ENCODE data around the gene HPS4. TPM values are rescaled to one million over a fixed set of nuclear protein-coding genes. Genes with fewer than 3 reads are reported as not detected.

Gene HPS4
- total RNA-seq, 1 experiment from 2014 or later, result 26.2 TPM

DNA sequence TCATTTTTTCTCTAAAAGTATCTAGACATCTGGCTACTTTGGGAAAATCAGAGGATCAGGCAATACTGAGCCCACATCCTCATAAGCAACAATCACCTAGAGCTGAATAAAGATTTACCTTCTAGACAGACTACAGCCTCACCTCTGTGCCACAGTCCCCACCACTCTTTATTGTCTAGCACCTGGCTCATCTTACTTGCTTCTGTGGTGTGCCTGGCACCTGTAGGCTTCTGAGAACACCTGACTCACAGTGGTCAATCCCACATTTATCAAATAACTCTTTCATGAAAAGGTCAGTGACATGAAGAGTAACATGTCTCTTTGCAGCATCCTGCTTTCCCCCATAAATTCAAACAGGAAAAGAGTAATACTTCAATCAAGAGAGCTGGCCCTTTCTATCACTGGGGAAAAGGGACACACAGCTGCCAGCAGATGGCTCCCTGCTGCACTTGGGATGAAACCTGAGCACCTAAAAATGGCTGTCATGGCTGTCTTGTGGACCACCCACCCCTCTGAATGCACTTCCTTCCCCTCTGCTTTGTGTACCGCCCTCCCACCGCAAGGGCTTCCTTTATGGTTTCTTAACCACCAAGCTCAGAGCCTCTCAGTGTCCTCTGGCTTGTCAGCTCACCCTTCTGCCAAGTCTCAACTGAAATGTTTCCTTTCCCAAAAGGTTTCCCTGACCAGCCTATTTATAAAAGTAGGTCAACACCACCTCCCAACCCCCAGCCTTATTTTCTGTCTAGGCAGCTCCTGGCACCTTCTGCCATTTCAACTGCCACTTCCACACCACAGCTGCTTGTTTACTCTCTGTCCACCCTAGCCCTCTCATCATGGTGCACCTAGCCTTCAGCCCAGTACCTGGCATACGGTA, 19.3 kb upstream of the HPS4 start:
- no TSS peak for BruUV-seq (replicated peaks)
- H3K4me1 ChIP-seq (ENCODE audit: control insufficient read depth, insufficient read depth, low read length), result no peaks in the 10 kb centered on the region
- in situ Hi-C loops (cut with HindIII; ENCODE audit: low pct_unique_long_range_greater_than_20kb, low sequenced_read_pairs) (no loop called here), intact Hi-C loops (cut with micrococcal nuclease; ENCODE audit: unreplicated experiment) (no loop called here)
- no peak overlapping the region for H3K27ac ChIP-seq (ENCODE audit: low read length)
- DNase-seq (ENCODE audit: low read depth, low spot score), result no peak
- TF ChIP-seq CTCF (IDR thresholded peaks at IDR 0.05), result peak; percentile 68
- TF ChIP-seq POLR2AphosphoS5 (IDR thresholded peaks at IDR 0.05; ENCODE audit: low read depth, low read length), result no peak
- H3K4me3 ChIP-seq (ENCODE audit: low read depth in 2 of 2, low read length in 2 of 2), result no peak overlapping the region
- ATAC-seq, result 0 out of 2 replicates have a peak, but pooled peaks have one; percentile 60
- no peaks in the 10 kb centered on the region for H3K9me3 ChIP-seq (ENCODE audit: control insufficient read depth, insufficient read depth, low read depth, low read length)
- no peaks in the 10 kb centered on the region for H3K27me3 ChIP-seq (ENCODE audit: control insufficient read depth, insufficient read depth, low read length)
- H3K36me3 ChIP-seq (ENCODE audit: control insufficient read depth, insufficient read depth, low read length), result peaks cover 22% of the 10 kb centered on the region
- CTCF ChIA-PET, result interaction anchor here (0.5 kb wide), 1 partner anchor 161 kb away, joined by 3 read pairs; no protein-coding TSS in a partner anchor
- POLR2A ChIA-PET, result no interaction called here

- intact Hi-C loops (cut with micrococcal nuclease; ENCODE audit: unreplicated experiment), result no loop called here
- Histone ChIP-seq H3K4me1 (ENCODE audit: control insufficient read depth, insufficient read depth, low read length) (no peaks in the 10 kb centered on the region), H3K27ac (ENCODE audit: low read length) (no peak overlapping the region), H3K36me3 (ENCODE audit: control insufficient read depth, insufficient read depth, low read length) (peaks cover 22% of the 10 kb centered on the region), H3K9me3 (ENCODE audit: control insufficient read depth, insufficient read depth, low read depth, low read length) (no peaks in the 10 kb centered on the region), H3K4me3 (ENCODE audit: low read depth in 2 of 2, low read length in 2 of 2) (no peak overlapping the region), H3K27me3 (ENCODE audit: control insufficient read depth, insufficient read depth, low read length) (no peaks in the 10 kb centered on the region)
- no peak for TF ChIP-seq REST (IDR thresholded peaks at IDR 0.05; ENCODE audit: insufficient read depth in 1 of 2, low read depth in 2 of 2, low read length in 1 of 2)
- TF ChIP-seq CTCF (IDR thresholded peaks at IDR 0.05), result no peak
- ATAC-seq (no peak), DNase-seq (ENCODE audit: low read depth, low spot score) (no peak)
- ChIA-PET CTCF (interaction anchor here (0.5 kb wide), 1 partner anchor 162 kb away, joined by 3 read pairs; no protein-coding TSS in a partner anchor), POLR2A (interaction anchor here (0.7 kb wide), 1 partner anchor 71 kb away, joined by 4 read pairs; no protein-coding TSS in a partner anchor)
- in situ Hi-C loops (cut with HindIII; ENCODE audit: low pct_unique_long_range_greater_than_20kb, low sequenced_read_pairs), result no loop called here
- BruUV-seq (replicated peaks), result no TSS peak
Measured at GRCh38 chr22:26501996-26502395, 18.4 kb upstream of the HPS4 start.

All from Panc1 (cell line).